NCI-H187 treated with DMSO at 0.1 percent for 48 hours (cell line): ENCODE measurements around the gene TUT7.
"Not testable (repeated sequence)": the region's sequence is repeated elsewhere in the genome, so short reads cannot be mapped to it uniquely, and the experiment has no call there.

Experiments used
- DNase-seq: peaks from one replicate; lab custom pipeline; 2025; lab: John Stamatoyannopoulos, UW

The TUT7 gene

DNA sequence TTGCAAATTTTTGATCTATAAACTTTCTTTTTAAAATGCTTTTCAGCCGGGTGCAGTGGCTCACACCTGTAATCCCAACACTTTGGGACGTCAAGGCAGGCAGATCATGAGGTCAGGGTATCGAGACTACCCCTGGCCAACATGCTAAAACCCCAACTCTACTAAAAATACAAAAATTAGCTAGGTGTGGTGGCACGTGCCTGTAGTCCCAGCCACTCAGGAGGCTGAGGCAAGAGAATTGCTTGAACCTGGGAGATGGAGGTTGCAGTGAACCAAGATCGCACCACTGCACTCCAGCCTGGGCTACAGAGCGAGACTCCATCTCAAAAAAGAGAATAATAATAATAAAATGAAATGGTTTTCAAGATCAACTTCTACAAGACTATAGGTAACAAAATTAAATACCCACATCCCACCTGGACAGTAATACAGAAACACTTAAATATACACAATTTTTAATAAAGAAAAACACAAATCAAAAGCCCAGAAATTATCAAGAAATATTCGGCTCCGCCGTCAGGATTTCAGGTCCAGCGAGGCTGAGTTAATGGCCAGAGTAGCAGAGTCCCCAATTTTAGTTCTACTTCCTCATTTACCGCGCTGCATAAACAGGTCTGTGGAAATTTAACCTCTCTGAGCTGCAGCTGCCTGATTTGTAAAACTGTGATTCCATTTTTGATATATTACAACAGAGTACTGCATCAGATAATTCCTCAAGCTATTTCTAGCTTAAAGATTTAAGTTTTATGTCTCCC, 4.0 kb downstream of the TUT7 start:
- no peak for DNase-seq

- DNase-seq: no peak
Observed at GRCh38 chr9:86349271-86349670, 4.9 kb downstream of the TUT7 start.

DNA sequence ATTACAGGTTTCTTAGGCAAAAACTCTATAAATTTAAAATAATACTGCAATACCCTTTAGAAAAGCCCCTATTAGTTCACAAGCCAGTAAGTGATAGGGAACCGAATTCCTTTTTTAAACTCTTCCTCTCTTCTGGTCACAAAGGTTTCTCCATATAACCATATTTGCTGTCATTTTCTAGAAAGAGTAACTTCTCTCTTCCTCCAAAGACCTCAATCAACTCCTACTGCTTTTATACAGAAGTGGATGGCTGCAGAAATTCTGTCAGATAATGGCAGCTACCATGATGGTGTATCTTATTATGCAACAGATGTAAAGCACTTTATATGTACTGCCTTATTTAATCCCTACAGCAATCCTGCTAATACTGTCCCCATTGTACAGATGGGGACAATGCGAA, 6.2 kb downstream of the TUT7 start:
- DNase-seq: no peak

DNA sequence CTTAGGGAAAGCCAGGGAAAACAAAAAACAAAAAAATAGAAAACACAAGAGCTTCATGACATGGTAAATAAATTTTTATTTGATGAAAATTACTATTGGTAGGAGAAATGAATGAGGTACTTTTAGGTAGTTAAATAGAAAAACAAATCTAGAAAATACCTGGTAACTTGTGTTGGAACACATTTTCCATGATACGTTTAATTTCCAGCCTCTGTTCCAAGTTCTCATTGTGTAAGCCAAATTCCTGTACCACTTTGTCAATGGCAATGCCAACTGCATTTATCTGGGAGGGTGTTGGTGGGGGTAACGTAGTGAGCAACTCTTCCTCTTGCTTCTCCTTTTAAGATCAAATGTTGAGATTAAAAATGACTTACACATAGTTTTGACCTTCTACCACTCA, 9.4 kb downstream of the TUT7 start:
- DNase-seq: no peak

DNA sequence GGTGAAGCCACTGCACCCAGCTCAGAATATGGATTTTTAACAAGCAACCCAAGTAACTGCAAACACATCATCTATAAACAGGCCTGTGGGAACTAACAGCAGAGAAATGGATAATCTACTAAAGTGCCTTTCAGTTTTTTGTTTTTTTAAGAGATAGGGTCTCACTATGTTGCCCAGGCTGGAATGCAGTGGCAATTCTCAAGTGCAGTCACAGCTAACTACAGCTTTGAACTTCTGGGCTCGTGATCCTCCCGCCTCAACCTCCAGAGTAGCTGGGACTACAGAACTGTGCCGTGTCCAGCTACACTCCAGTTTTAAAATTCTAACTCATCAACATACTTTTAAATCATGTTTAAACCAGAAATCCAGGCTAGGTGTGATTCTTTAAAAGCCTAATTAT, 11.9 kb downstream of the TUT7 start:
- DNase-seq: no peak

GRCh38 chr9:86341007-86341491, 13.2 kb downstream of the TUT7 start:
- DNase-seq: no peak

DNA sequence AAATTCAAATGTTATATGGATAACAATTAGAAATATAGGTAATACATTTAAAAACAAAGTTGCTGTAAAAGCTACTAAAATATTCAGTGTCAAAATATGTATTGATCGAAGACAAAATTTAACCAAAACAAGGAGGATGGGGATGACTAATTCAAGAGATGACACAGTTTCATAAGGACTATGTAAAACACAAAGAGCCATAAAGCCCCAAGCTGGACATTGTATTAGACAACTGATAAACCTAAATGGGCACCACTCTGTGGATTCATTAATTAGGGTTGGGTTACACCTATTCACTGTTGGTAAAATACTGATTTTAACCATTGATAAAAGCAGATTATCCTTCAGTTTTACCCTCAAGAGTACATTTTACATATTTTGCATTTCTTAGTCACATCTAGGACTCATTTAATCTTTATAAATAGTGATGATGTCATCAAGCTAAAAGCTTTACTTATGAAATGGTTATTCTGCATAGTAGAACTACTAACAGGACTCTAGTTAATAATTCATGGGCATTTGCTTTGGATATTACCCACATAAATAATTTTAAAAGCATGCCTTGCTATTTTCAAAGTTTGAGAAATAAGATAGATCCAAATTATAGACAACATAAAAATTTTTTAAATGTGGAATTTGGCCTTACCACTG, 13.7 kb downstream of the TUT7 start:
- no peak for DNase-seq

GRCh38 chr9:86337469-86338108, 16.6 kb downstream of the TUT7 start:
- DNase-seq: no peak

DNA sequence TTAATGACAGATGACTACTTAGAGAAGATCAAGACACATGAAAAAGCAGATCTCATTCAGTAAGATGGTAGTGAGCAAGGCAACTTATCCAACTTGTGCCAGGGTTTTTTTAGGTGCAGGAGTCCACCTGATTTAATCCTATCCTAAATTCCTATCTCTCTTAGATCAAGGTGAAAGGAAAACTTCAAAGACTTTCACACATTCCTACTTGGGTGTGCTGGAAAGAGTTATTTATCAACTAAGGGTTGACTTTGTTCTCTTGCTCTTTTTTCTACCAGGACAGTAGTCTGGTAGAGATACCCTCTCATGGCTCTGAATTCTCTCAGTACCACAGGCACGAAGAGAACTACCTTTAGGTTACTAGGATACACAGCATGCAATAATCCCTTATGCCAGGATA, 18.2 kb downstream of the TUT7 start:
- DNase-seq: no peak

- DNase-seq: no peak
Observed at GRCh38 chr9:86333651-86334050, 20.6 kb downstream of the TUT7 start.

GRCh38 chr9:86330186-86330585, 24.0 kb downstream of the TUT7 start:
- DNase-seq: no peak

GRCh38 chr9:86329649-86330048, 24.6 kb downstream of the TUT7 start:
- no peak for DNase-seq

DNA sequence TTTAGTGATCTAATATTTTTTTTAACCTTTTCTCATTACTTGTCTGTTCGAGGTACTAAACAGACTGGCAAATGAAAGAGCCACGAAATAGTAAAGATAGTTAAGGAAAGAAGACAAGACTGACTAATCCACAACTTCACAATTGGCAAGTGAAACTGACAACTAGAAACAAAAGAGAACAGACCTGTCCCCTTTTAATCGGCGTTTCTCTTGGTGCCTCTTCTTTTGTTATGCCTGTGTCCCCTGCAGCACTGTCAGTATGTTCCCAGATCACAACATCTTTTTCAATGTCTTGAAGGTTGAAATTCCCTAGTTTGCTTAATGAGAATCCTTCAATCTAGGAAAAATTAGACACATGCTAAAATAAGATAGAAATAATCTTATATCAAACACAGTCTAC, 26.1 kb downstream of the TUT7 start:
- DNase-seq: no peak

DNA sequence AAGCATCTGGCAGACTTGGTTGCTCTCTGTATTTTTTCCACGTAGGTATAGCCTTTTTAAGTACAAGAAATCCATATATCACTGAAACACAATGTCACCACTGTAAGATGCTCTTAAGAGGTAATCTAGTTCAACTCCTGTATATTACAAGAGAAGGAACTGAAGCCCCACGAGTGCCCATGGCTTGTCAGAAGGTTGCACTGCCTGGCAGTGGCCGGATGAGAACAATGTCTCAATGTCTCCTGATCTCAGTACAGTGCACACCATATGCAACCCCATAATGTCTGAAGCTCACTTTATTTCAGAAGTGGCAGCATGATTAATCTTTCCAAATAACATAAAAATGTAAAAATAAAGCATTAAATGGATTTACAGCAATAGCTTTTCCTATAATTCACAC, 27.7 kb downstream of the TUT7 start:
- DNase-seq: no peak

DNA sequence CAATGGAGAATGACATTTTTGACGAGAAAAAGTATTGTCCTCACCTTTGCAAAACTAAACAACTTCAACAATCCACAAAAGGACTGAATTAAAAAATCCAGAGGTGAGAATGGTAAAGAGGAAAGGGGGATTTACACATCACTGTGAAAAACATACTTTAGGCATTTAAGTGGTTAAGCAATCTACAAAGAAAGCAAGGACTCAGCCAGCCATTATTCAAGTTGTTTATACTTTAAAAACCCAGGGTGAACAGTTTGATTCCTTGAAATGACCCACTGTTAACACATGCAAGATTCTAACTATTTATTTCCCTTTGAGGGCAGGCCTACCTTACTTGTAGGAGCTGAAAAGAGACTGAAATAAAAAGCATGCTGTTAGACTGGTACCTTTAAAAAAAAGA, 29.3 kb downstream of the TUT7 start:
- DNase-seq: no peak

DNA sequence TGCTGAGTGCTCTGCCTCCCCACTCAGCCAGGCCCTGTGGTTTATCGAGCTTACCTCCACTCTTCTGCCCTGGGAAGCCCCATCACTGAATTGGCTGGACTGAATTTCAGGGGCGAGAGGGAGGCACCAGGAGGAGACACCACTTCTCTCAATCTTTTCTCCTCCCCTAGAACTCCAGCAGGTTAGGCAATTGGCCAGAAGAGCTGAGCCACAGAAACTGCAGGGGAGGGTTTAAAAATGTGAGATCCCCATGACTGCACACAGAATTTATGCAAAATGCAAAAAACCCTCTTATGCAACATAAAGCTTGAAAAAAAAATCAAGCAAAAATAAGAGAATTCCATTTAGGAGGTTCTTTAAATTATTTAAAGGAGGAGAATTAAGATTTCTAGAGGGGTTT, 29.9 kb downstream of the TUT7 start:
- DNase-seq: no peak

DNA sequence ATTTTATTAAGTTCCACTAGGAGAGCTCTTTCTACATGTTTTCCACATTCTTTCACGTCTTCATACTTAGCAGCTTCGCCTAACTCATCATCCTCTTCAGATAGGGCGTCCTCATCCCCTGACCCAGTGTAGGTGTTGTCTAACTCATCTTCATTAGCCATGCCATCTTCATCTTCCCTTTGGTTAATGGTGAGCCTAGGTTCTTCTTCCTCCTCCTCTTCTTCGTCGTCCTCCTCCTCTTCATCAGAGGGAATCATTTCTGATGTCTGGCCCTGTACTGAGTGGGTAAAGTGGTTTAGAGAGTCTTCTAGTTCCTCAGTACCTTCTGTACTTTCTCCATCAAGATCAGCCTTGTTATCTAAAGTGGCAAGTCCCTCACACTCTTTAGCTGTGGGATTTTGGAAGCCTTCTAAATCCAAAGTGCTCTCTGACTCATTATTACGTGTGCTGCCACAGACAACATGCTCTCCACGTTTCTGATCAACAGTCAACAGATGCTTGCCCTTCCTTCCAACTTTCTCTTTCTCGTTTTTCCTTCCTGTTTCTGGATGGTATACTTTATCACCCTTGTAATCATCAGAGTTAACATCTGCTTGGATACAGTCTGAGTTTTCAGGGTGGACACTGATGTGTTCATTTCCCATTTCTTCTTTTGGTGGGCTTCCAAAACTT, 31.1 kb downstream of the TUT7 start:
- DNase-seq: no peak

DNA sequence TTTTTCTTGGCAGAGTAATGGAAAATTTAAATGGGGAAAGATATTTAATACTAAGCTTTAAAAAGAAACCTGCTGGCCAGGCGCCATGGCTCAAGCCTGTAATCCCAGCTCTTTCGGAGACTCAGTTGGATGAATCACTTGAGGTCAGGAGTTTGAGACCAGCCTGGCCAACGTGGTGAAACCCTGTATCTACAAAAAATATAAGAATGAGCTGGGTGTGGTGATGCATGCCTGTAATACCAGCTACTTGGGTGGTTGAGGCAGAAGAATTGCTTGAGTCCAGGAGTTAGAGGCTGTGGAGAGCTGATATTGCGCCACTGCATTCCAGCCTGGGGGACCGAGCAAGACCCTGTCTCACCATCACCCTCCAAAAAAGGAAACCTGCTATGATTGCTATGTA, 32.8 kb downstream of the TUT7 start:
- DNase-seq: no peak

DNA sequence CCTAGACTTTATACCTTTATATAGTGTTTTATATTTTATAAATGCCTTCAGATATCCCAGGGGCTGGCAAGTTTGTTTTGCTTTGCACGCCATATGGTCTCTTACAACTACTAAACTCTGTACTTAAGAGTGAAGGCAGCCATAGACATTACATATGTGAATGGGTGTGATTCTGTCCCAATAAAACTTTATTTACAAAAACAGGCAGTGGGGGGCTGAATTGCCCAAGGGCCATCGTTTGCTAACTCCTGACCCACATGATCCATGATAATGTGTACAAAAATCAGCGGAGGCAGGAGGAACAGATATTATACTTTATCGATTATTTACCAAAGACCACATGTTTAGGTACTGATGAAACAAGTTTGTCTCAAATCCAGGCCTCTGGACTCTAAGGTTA, 36.0 kb downstream of the TUT7 start:
- no peak for DNase-seq

GRCh38 chr9:86315078-86315477, 39.1 kb downstream of the TUT7 start:
- no peak for DNase-seq

DNA sequence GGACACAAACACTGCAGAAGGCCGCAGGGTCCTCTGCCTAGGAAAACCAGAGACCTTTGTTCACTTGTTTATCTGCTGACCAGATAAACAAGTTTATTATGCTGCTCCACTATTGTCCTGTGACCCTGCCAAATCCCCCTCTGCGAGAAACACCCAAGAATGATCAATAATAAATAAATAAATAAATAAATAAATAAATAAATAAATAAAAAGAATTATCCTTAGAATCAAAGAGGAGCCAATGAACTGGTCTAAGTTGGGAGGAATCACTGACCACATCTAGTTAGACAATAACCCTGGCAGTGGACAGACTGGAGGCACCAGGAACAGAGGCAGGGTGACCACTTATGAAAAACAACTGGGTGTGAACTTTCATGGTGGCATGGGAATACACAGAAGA, 41.3 kb downstream of the TUT7 start:
- DNase-seq: not testable (repeated sequence)

GRCh38 chr9:86308687-86309086, 45.5 kb downstream of the TUT7 start:
- DNase-seq: no peak

DNA sequence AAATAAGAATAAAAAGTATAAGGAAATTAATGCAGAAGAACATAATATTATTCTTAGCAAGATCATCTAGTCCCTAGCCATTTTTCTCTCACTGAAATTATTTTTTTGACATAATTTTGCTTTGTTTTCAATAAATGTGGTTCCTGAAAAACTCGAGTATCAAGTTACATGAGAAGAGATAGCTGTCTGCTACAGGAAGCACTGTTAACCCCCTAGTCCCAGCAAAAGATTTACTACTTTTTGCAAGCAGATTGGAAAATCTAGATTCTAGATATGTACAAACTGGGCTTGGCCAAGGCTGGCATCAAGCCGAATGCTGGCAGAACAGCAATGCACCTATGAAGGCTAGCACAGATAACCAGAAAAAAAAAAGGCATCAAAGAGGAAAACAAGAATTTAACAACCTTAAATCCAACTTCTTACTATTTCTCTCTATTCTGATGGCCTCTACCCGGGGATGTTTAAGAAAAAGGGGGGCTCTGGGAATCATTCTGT, 49.9 kb downstream of the TUT7 start:
- no peak for DNase-seq
